A549 (cell line): ENCODE results near the gene MEOX1. TPM values are rescaled to one million over a fixed set of nuclear protein-coding genes. Genes with fewer than 3 reads are reported as not detected.

Source experiments
- ATAC-seq, 2 experiments: fragments of 200-7000 bp in 1 of 2; fragments of >200 bp in 1 of 2; cut with Nextera tagmentation in 1 of 2; cut with Tn5 transposase in 1 of 2; 3 replicates each; pipeline versions ENCODE4 v1.8.0 to v1.9.1; 2018 to 2020; ENCODE audit warnings: mild to moderate bottlenecking in 1 of 2, moderate library complexity in 1 of 2
- CTCF ChIA-PET: fragments of 300-600 bp; sonication (Branson Sonifier 250); formaldehyde crosslinking; extraction: SDS; loops from one replicate; lab custom pipeline; 2021; ENCODE audit warnings: antibody characterized with exemption, inconsistent platforms; lab: Yijun Ruan, JAX
- POLR2A ChIA-PET: fragments of 350-600 bp; formaldehyde crosslinking; extraction: SDS; loops from one replicate; lab custom pipeline; 2021; ENCODE audit warnings: antibody characterized with exemption, inconsistent platforms; lab: Yijun Ruan, JAX
- DNase-seq, 2 experiments: peaks; one replicate each; pipeline versions ENCODE4 v3.0.0 to v3.0.0-alpha.2; 2011 to 2016; ENCODE audit warnings: low read depth in 1 of 2, low spot score in 1 of 2
- FAIRE-seq: peaks from 2 replicates; lab custom pipeline; 2011; peaks lifted over from hg19 to GRCh38; lab: Jason Lieb, UNC
- H3K27ac ChIP-seq, 2 experiments: fragments of >200 bp; sonication (Bioruptor Twin); formaldehyde crosslinking; 3 replicates each; pipeline ENCODE4 v1.5.1; 2016 to 2017
- H3K4me1 ChIP-seq: fragments of >200 bp; sonication (Bioruptor Twin); formaldehyde crosslinking; 3 replicates; pipeline ENCODE4 v1.6.1; 2016
- H3K4me2 ChIP-seq: fragments of >200 bp; sonication (Bioruptor Twin); formaldehyde crosslinking; 3 replicates; pipeline ENCODE4 v1.6.1; 2016
- H3K4me3 ChIP-seq: fragments of >200 bp; sonication (Bioruptor Twin); formaldehyde crosslinking; 3 replicates; pipeline ENCODE4 v1.5.1; 2016
- H3K9me3 ChIP-seq: fragments of >200 bp; sonication (Bioruptor Twin); formaldehyde crosslinking; 3 replicates; pipeline ENCODE4 v1.6.1; 2016
- BHLHE40 ChIP-seq: IDR thresholded peaks from 2 replicates; pipeline ENCODE4 v1.6.1; 2012; ENCODE audit warnings: low read depth, low read length, inconsistent platforms
- CHD2 ChIP-seq: fragments of 150-350 bp; IDR thresholded peaks from 2 replicates; pipeline ENCODE4 v1.6.1; 2014; ENCODE audit warnings: low read length; ENCODE audit not compliant: partially characterized antibody
- CHD4 ChIP-seq: fragments of 200-600 bp; sonication (generic); IDR thresholded peaks from 2 replicates; pipeline ENCODE4 v1.6.1; 2016; ENCODE audit warnings: antibody characterized with exemption, mild to moderate bottlenecking, borderline replicate concordance
- EHF ChIP-seq: fragments of 250-450 bp; sonication (Bioruptor Pico); IDR thresholded peaks from 2 replicates; pipeline ENCODE4 v1.5.0; 2020; ENCODE audit warnings: mild to moderate bottlenecking
- EHMT2 ChIP-seq: fragments of 200-600 bp; sonication (generic); IDR thresholded peaks from 2 replicates; pipeline ENCODE4 v1.6.1; 2016; ENCODE audit warnings: antibody characterized with exemption, low read depth, mild to moderate bottlenecking, moderate library complexity
- ELK1 ChIP-seq: fragments of 150-350 bp; IDR thresholded peaks from 2 replicates; pipeline ENCODE4 v1.6.1; 2014; ENCODE audit warnings: low read depth, mild to moderate bottlenecking, low read length
- ESRRA ChIP-seq: fragments of 150-350 bp; IDR thresholded peaks from 2 replicates; pipeline ENCODE4 v1.6.1; 2014; ENCODE audit warnings: mild to moderate bottlenecking, low read length, borderline replicate concordance
- FOSL2 ChIP-seq, 2 experiments: fragments of 450-650 bp in 1 of 2; fragments of >200 bp in 1 of 2; sonication (Bioruptor Twin) in 1 of 2; formaldehyde crosslinking; IDR thresholded peaks; 2 replicates each; pipeline versions ENCODE4 v1.5.0 to v1.6.1; 2016 to 2020; ENCODE audit warnings: mild to moderate bottlenecking in 1 of 2, moderate library complexity in 1 of 2
- HDAC2 ChIP-seq: fragments of 200-600 bp; sonication (generic); IDR thresholded peaks from 2 replicates; pipeline ENCODE4 v1.6.1; 2016
- HEYL ChIP-seq: fragments of 250-450 bp; sonication (Bioruptor Pico); IDR thresholded peaks from 2 replicates; pipeline ENCODE4 v1.8.0; 2021; ENCODE audit warnings: mild to moderate bottlenecking, moderate library complexity
- HOXA7 ChIP-seq: fragments of 250-450 bp; sonication (Bioruptor Pico); IDR thresholded peaks from 2 replicates; pipeline ENCODE4 v1.5.0; 2020; ENCODE audit warnings: mild to moderate bottlenecking, moderate library complexity
- HOXB5 ChIP-seq: fragments of 250-450 bp; sonication (Bioruptor Pico); IDR thresholded peaks from 2 replicates; pipeline ENCODE4 v1.5.0; 2020; ENCODE audit warnings: mild to moderate bottlenecking, moderate library complexity
- JUN ChIP-seq, 2 experiments: fragments of >200 bp; sonication (Bioruptor Twin); formaldehyde crosslinking; IDR thresholded peaks; 2 replicates in 1 of 2; 3 replicates in 1 of 2; pipeline ENCODE4 v1.6.1; 2016 to 2017
- MAFK ChIP-seq: fragments of 450-650 bp; IDR thresholded peaks from 2 replicates; pipeline ENCODE4 v1.6.1; 2014; ENCODE audit not compliant: partially characterized antibody
- MAX ChIP-seq: IDR thresholded peaks from 2 replicates; pipeline ENCODE4 v1.6.1; 2012
- POLR2AphosphoS2 ChIP-seq: conservative IDR thresholded peaks from 2 replicates; pipeline ENCODE4 v1.6.1; 2012; ENCODE audit warnings: low read length, improper control_type of control experiment, inconsistent platforms
- SREBF2 ChIP-seq: fragments of 450-650 bp; IDR thresholded peaks from 2 replicates; pipeline ENCODE4 v1.6.1; 2014; ENCODE audit warnings: mild to moderate bottlenecking, moderate library complexity
- TP53 ChIP-seq: fragments of 250-450 bp; sonication (Bioruptor Pico); IDR thresholded peaks from 2 replicates; pipeline ENCODE4 v1.5.0; 2021; ENCODE audit warnings: mild to moderate bottlenecking, moderate library complexity
- USF2 ChIP-seq: fragments of 450-650 bp; IDR thresholded peaks from 2 replicates; pipeline ENCODE4 v1.6.1; 2014; ENCODE audit warnings: antibody characterized with exemption
- ZC3H11A ChIP-seq: fragments of 450-650 bp; IDR thresholded peaks from 2 replicates; pipeline ENCODE4 v1.6.1; 2014; ENCODE audit warnings: antibody characterized with exemption, mild to moderate bottlenecking
- WGBS: methylation state at CpG from one replicate; pipeline ENCODE4 v1.1.6; 2017; ENCODE audit errors: missing lambda C conversion rate; 5-methylcytosine and 5-hydroxymethylcytosine counted together
- polyA plus RNA-seq, 4 experiments: library from polyadenylated mRNA; depleted of rRNA in 3 of 4; stranded (reverse); fragments of >200 nt; fragmentation: RNase III in 1 of 4; extraction: RNeasy Plus Mini Kit Qiagen cat#74134 plus additional on column Dnase treatment in 1 of 4; gene quantifications; 2 replicates in 3 of 4; 3 replicates in 1 of 4; pipeline ENCODE4 v1.2.3, GENCODE V29; 2011 to 2017

Gene MEOX1
- polyA plus RNA-seq, 2 of the 4 experiments (the other 2 are of a cell fraction), result not detected

- H3K4me3 ChIP-seq, result no peak overlapping the region
- CTCF ChIA-PET, result interaction anchor here (0.9 to 4.6 kb wide), 7 partner anchors 11 to 146 kb away, joined by 3 to 31 read pairs (median 5); no protein-coding TSS in a partner anchor
- H3K9me3 ChIP-seq, result peaks cover 7% of the 10 kb centered on the region; the same call in 2 of the 3 replicates
- H3K4me2 ChIP-seq, result no peak overlapping the region
- POLR2A ChIA-PET, result no interaction called here
- FAIRE-seq, result no peak
- no peak for TF ChIP-seq ELK1
- no peak for TF ChIP-seq HOXB5 (CRISPR knock-in tag)
- no peak for TF ChIP-seq POLR2AphosphoS2
- TF ChIP-seq MAX, result no peak
- TF ChIP-seq CHD2, result no peak
- no peak for TF ChIP-seq JUN (IDR thresholded peaks at IDR 0.05)
- TF ChIP-seq FOSL2 (IDR thresholded peaks at IDR 0.05), result no peak
- no peak for TF ChIP-seq FOSL2 (CRISPR knock-in tag; IDR thresholded peaks at IDR 0.05)
- no peak for TF ChIP-seq CHD4
- no peak for TF ChIP-seq BHLHE40
- no peak for TF ChIP-seq TP53 (CRISPR knock-in tag)
- DNase-seq, result no peak
- 56% methylated on average over 6 of the region's 6 CpGs for WGBS
- no peak overlapping the region for H3K27ac ChIP-seq
- ATAC-seq, result no peak
- 0 out of 3 replicates have a peak, but pooled peaks cover 5% of the 10 kb centered on the region for H3K4me1 ChIP-seq
Observed at GRCh38 chr17:43613917-43614316, 47.8 kb downstream of the MEOX1 start.

GRCh38 chr17:43612515-43612914, 49.2 kb downstream of the MEOX1 start:
- Histone ChIP-seq H3K27ac (no peak overlapping the region), H3K4me3 (no peak overlapping the region), H3K9me3 (peaks cover 7% of the 10 kb centered on the region; the same call in 2 of the 3 replicates), H3K4me2 (0 out of 3 replicates have a peak overlapping the region, but pooled peaks have one; percentile 13), H3K4me1 (0 out of 3 replicates have a peak, but pooled peaks cover 5% of the 10 kb centered on the region)
- no peak for DNase-seq
- FAIRE-seq, result no peak
- ChIA-PET POLR2A (no interaction called here), CTCF (interaction anchor here (1.0 to 4.6 kb wide), 5 partner anchors 35 to 62 kb away, joined by 3 to 31 read pairs (median 3); no protein-coding TSS in a partner anchor)
- TF ChIP-seq HEYL (CRISPR knock-in tag) (no peak), HOXA7 (CRISPR knock-in tag) (no peak), ESRRA (no peak), HDAC2 (no peak), EHF (CRISPR knock-in tag) (no peak), EHMT2 (no peak), SREBF2 (no peak), TP53 (CRISPR knock-in tag) (no peak), ZC3H11A (no peak), HOXB5 (CRISPR knock-in tag) (no peak)
- no peak for ATAC-seq
- 57% methylated on average over 3 of the region's 3 CpGs for WGBS

GRCh38 chr17:43611230-43611969, 50.3 kb downstream of the MEOX1 start:
- H3K4me3 ChIP-seq, result no peak overlapping the region
- FAIRE-seq (no peak), ATAC-seq (no peak), DNase-seq (peak in 1 of 2 experiments; percentile 50)
- TF ChIP-seq MAFK (no peak), BHLHE40 (no peak), HDAC2 (no peak), USF2 (peak; percentile 31; the same call in 1 of the 2 replicates), HOXA7 (CRISPR knock-in tag) (no peak)
- H3K27ac ChIP-seq, result no peak overlapping the region
- ChIA-PET POLR2A (no interaction called here), CTCF (interaction anchor here (0.6 to 4.6 kb wide), 6 partner anchors 34 to 319 kb away, joined by 3 to 31 read pairs (median 4); no protein-coding TSS in a partner anchor)
- H3K4me2 ChIP-seq, result no peak overlapping the region
- 87% methylated on average over 2 of the region's 2 CpGs for WGBS
- H3K4me1 ChIP-seq, result 0 out of 3 replicates have a peak, but pooled peaks cover 5% of the 10 kb centered on the region
- H3K9me3 ChIP-seq, result peaks cover 7% of the 10 kb centered on the region; the same call in 2 of the 3 replicates
